GM12878 (cell line): ENCODE data around the gene MSI2.

Experiments
- CTCF ChIP-seq, 3 experiments: IDR thresholded peaks in 2 of 3; conservative IDR thresholded peaks in 1 of 3; 2 replicates each; pipeline ENCODE4 v1.5.1; 2011; ENCODE audit warnings: low read depth in 3 of 3, low read length in 3 of 3, mild to moderate bottlenecking in 3 of 3, control low read depth in 2 of 3, moderate library complexity in 2 of 3, inconsistent platforms in 1 of 3, mixed read lengths in 1 of 3; ENCODE audit not compliant: control insufficient read depth in 2 of 3, insufficient read depth in 1 of 3; ENCODE audit errors: extremely low read depth in 1 of 3
- NBN ChIP-seq: fragments of 450-650 bp; IDR thresholded peaks from 2 replicates; pipeline ENCODE4 v1.6.1; 2016
- SMC3 ChIP-seq: IDR thresholded peaks from 2 replicates; pipeline ENCODE4 v1.6.1; 2011; ENCODE audit warnings: low read length, improper control_type of control experiment, borderline replicate concordance

DNA sequence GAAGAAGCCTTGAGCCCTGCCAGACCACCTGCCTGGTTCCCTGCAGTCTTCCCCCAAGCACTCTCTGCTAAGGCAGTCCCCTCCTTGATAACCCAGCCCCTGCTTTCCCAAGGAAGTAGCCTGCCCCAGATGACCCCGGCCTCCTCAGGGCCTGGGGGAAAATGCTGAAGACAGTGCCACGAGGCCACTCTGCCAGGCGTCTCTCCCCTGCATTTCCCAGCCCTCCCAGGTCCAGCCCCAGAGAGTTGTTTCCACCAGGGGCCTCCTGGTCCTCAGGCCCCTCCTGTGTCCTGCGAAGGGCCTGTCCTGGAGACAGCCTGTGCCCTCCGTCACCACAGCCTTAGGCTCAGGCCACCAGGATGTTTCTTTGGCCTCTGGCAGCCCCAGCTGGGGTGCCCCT lies 392.4 kb downstream of the MSI2 start:
- TF ChIP-seq CTCF (IDR thresholded peaks at IDR 0.05 in 2 of 3, conservative IDR thresholded peaks at IDR 0.05 in 1 of 3; ENCODE audit: control insufficient read depth in 2 of 3, extremely low read depth in 1 of 3, insufficient read depth in 1 of 3, low read depth in 3 of 3, low read length in 3 of 3) (no peak), NBN (no peak), SMC3 (no peak)
